ENCODE results near the gene STARD3.

The STARD3 gene

DNA sequence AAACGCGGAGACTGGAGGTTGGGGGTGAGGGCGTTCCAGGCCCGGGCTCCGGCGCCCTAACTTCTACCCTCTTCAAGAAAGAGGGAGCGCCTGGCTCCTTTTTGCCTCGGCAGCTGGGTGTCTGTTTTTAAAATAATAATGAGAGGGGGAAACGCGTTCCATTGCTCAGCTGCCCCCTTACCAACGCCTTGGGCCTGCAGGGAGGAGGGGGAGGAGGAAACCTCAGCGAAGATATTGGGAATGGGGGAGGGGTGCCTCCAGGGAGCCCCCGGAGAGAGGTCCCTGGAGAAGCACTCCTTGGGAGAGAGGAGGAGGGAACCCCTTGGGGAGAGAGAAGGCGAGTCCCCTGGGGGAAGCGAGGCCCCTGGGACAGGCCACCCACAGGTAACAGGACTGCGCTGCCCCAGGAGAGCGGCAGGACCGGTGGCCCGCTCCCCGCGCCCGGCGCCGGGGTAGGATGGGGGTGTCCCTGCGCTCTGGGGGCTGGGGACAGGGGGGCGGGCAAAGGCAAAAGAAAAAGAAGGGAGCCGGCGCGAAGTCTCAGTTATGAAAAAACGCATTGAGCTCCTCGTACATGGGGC is 31.9 kb upstream of the STARD3 start:
- Histone ChIP-seq H3K4me3 (ENCODE audit: low read length in 2 of 2) (no peak overlapping the region), H3K27ac (ENCODE audit: low read depth in 2 of 2, low read length in 2 of 2) (no peak overlapping the region), H3K9ac (ENCODE audit: low read depth in 1 of 2, low read length in 2 of 2) (no peak overlapping the region), H3K36me3 (ENCODE audit: control insufficient read depth in 2 of 2, insufficient read depth in 2 of 2, low read length in 2 of 2) (no peaks in the 10 kb centered on the region), H3K9me3 (ENCODE audit: control insufficient read depth in 2 of 2, low read length in 2 of 2) (no peaks in the 10 kb centered on the region), H3K27me3 (ENCODE audit: control insufficient read depth in 2 of 2, insufficient read depth in 2 of 2, low read length in 2 of 2) (peaks cover 67 to 83% of the 10 kb centered on the region in 2 donors), H3K4me1 (ENCODE audit: control insufficient read depth in 2 of 2, insufficient read depth in 2 of 2, low read length in 2 of 2) (peaks cover 6 to 11% of the 10 kb centered on the region in 2 donors)

- no peaks in the 10 kb centered on the region for H3K36me3 ChIP-seq (ENCODE audit: control insufficient read depth in 2 of 2, insufficient read depth in 2 of 2, low read length in 2 of 2)
- H3K27me3 ChIP-seq (ENCODE audit: control insufficient read depth in 2 of 2, insufficient read depth in 2 of 2, low read length in 2 of 2), result peaks cover 59 to 76% of the 10 kb centered on the region in 2 donors
- no peak overlapping the region for H3K9ac ChIP-seq (ENCODE audit: low read depth in 1 of 2, low read length in 2 of 2)
- no peaks in the 10 kb centered on the region for H3K9me3 ChIP-seq (ENCODE audit: control insufficient read depth in 2 of 2, low read length in 2 of 2)
- H3K4me3 ChIP-seq (ENCODE audit: low read length in 2 of 2), result no peak overlapping the region
- H3K4me1 ChIP-seq (ENCODE audit: control insufficient read depth in 2 of 2, insufficient read depth in 2 of 2, low read length in 2 of 2), result peaks cover 6 to 11% of the 10 kb centered on the region in 2 donors
- no peak overlapping the region for H3K27ac ChIP-seq (ENCODE audit: low read depth in 2 of 2, low read length in 2 of 2)
Observed at GRCh38 chr17:39605492-39606433, 31.2 kb upstream of the STARD3 start.

DNA sequence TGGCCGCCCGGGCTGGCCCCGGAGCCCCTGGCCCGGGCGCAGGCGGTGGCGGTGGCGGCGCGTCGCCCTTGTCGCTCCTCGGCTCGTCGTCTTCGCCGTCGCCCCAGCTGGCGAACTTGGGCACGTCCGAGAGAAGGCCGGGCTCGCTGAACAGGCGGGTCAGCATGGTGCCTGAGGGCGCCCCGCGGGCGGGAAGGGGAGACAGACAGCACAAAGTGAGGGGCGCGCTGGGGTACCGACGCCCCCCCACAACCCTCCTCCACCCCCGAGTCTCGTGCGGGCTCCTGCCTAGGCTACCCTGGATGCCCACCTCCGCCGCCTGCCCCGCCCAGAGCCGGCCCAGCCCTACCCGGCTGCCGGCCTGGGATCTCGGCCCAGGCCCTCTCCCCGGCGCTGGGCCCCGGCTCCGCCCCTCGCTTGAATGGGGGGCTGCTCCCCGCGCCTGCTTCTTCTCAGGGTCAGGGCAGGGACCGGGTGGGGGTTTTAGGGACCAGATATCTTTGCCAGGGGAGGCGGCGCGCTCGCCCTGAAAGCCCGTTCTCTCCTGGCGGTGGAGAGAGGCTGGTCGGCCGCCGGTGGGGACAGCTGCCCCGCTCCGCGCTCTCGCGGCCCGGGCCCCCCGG is 30.4 kb upstream of the STARD3 start:
- peaks cover 52 to 76% of the 10 kb centered on the region in 2 donors for H3K27me3 ChIP-seq (ENCODE audit: control insufficient read depth in 2 of 2, insufficient read depth in 2 of 2, low read length in 2 of 2)
- no peak overlapping the region for H3K27ac ChIP-seq (ENCODE audit: low read depth in 2 of 2, low read length in 2 of 2)

DNA sequence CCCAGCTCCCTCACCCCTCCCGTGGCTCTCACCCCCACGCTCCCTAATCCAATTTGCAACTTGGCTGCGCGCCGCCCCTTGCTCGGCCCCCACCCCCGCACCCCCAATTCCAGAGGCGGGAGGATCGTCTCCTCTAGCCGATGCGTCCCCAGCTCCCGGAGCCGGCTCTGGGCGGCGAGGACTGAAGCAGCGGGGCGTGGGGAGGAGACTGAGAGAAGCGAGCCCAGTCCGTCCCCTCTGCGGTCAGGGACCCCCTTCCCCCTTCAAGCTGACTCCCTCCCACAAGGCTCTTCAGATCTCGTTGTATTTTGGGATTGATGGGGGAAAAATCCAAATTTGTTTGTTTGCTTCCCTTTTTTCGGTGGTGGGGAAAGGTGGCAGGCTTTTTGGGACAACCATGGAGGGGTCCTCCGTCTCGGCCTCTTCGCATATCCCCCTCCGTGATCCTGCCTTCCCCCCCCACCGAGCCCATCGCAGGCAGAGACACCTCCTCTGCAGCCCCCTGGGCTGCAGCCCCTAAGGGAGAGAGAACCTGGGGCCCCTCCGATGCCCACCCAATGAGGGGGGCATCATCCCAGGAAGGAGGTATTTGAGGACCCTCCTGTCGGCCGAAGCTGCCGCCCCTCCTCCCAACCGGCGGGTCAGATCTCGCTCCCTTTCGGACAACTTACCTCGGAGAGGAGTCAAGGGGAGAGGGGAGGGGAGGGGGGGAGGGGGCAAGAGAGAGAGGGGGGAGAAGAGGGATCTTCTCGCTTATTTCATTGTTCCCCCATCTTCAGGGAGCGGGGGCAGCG is 29.7 kb upstream of the STARD3 start:
- Histone ChIP-seq H3K27me3 (ENCODE audit: control insufficient read depth in 2 of 2, insufficient read depth in 2 of 2, low read length in 2 of 2) (peaks cover 45 to 69% of the 10 kb centered on the region in 2 donors), H3K9ac (ENCODE audit: low read depth in 1 of 2, low read length in 2 of 2) (no peak overlapping the region), H3K27ac (ENCODE audit: low read depth in 2 of 2, low read length in 2 of 2) (no peak overlapping the region), H3K4me3 (ENCODE audit: low read length in 2 of 2) (no peak overlapping the region), H3K9me3 (ENCODE audit: control insufficient read depth in 2 of 2, low read length in 2 of 2) (no peaks in the 10 kb centered on the region), H3K36me3 (ENCODE audit: control insufficient read depth in 2 of 2, insufficient read depth in 2 of 2, low read length in 2 of 2) (no peaks in the 10 kb centered on the region), H3K4me1 (ENCODE audit: control insufficient read depth in 2 of 2, insufficient read depth in 2 of 2, low read length in 2 of 2) (peaks cover 6 to 11% of the 10 kb centered on the region in 2 donors)

More for the DNA sequence above, 30.4 kb upstream of the STARD3 start:
- Histone ChIP-seq H3K9ac (ENCODE audit: low read depth in 1 of 2, low read length in 2 of 2) (no peak overlapping the region), H3K36me3 (ENCODE audit: control insufficient read depth in 2 of 2, insufficient read depth in 2 of 2, low read length in 2 of 2) (no peaks in the 10 kb centered on the region), H3K4me3 (ENCODE audit: low read length in 2 of 2) (no peak overlapping the region), H3K9me3 (ENCODE audit: control insufficient read depth in 2 of 2, low read length in 2 of 2) (no peaks in the 10 kb centered on the region), H3K4me1 (ENCODE audit: control insufficient read depth in 2 of 2, insufficient read depth in 2 of 2, low read length in 2 of 2) (peaks cover 6 to 11% of the 10 kb centered on the region in 2 donors)

- H3K27ac ChIP-seq (ENCODE audit: low read depth in 2 of 2, low read length in 2 of 2), result no peak within 1 kb of the TSS
- peaks cover 6 to 11% of the 10 kb centered on the region in 2 donors for H3K4me1 ChIP-seq (ENCODE audit: control insufficient read depth in 2 of 2, insufficient read depth in 2 of 2, low read length in 2 of 2)
- no peak within 1 kb of the TSS for H3K4me3 ChIP-seq (ENCODE audit: low read length in 2 of 2)
- H3K36me3 ChIP-seq (ENCODE audit: control insufficient read depth in 2 of 2, insufficient read depth in 2 of 2, low read length in 2 of 2), result no peaks in the 10 kb centered on the region
- H3K9ac ChIP-seq (ENCODE audit: low read depth in 1 of 2, low read length in 2 of 2), result no peak within 1 kb of the TSS
- H3K27me3 ChIP-seq (ENCODE audit: control insufficient read depth in 2 of 2, insufficient read depth in 2 of 2, low read length in 2 of 2), result peaks cover 42 to 67% of the 10 kb centered on the region in 2 donors
- H3K9me3 ChIP-seq (ENCODE audit: control insufficient read depth in 2 of 2, low read length in 2 of 2), result no peaks in the 10 kb centered on the region
Observed at GRCh38 chr17:39607851-39608130, 29.2 kb upstream of the STARD3 start, which contains the start of gene NEUROD2. Gene NEUROD2 (minus strand): TSS chr17:39607920. CDS start chr17:39606599, 1,321 bp downstream.

GRCh38 chr17:39608142-39608981 is 28.6 kb upstream of the STARD3 start:
- Histone ChIP-seq H3K36me3 (ENCODE audit: control insufficient read depth in 2 of 2, insufficient read depth in 2 of 2, low read length in 2 of 2) (no peaks in the 10 kb centered on the region), H3K9me3 (ENCODE audit: control insufficient read depth in 2 of 2, low read length in 2 of 2) (no peaks in the 10 kb centered on the region), H3K4me1 (ENCODE audit: control insufficient read depth in 2 of 2, insufficient read depth in 2 of 2, low read length in 2 of 2) (peaks cover 6 to 11% of the 10 kb centered on the region in 2 donors), H3K27me3 (ENCODE audit: control insufficient read depth in 2 of 2, insufficient read depth in 2 of 2, low read length in 2 of 2) (peaks cover 42 to 65% of the 10 kb centered on the region in 2 donors), H3K9ac (ENCODE audit: low read depth in 1 of 2, low read length in 2 of 2) (no peak overlapping the region), H3K27ac (ENCODE audit: low read depth in 2 of 2, low read length in 2 of 2) (no peak overlapping the region), H3K4me3 (ENCODE audit: low read length in 2 of 2) (no peak overlapping the region)

DNA sequence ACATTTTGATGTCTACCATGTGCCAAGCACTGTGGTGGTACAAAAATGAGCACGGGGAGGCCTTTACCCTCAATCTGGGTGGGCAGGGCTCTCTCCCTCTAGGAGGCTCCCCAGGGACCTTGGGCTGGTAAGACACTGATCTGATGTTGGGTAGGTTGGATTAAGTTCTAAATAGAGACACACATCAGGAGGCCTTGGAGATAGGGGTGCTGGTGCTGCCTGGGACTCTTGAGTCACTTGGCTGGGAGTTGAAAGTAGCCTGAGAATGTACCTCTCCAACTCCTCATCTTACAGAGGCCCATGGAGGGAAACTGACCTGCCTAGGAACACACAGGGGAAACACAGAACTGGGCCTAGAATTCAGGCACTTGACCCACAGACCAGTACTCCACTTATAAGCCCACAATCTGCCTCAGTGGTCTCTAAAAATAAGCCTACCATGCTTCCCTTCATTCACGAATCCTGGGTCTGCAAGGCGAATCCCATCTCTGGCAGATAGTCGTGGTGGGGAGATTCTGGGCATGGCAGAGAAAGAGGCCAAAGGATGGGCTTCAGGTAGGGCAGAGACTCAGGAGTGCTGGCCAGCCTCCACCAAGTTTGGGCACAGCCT is 27.4 kb upstream of the STARD3 start:
- Histone ChIP-seq H3K9ac (ENCODE audit: low read depth in 1 of 2, low read length in 2 of 2) (no peak overlapping the region), H3K4me1 (ENCODE audit: control insufficient read depth in 2 of 2, insufficient read depth in 2 of 2, low read length in 2 of 2) (peaks cover 6 to 11% of the 10 kb centered on the region in 2 donors), H3K27me3 (ENCODE audit: control insufficient read depth in 2 of 2, insufficient read depth in 2 of 2, low read length in 2 of 2) (peaks cover 39 to 57% of the 10 kb centered on the region in 2 donors), H3K4me3 (ENCODE audit: low read length in 2 of 2) (no peak overlapping the region), H3K27ac (ENCODE audit: low read depth in 2 of 2, low read length in 2 of 2) (no peak overlapping the region), H3K36me3 (ENCODE audit: control insufficient read depth in 2 of 2, insufficient read depth in 2 of 2, low read length in 2 of 2) (no peaks in the 10 kb centered on the region), H3K9me3 (ENCODE audit: control insufficient read depth in 2 of 2, low read length in 2 of 2) (no peaks in the 10 kb centered on the region)

DNA sequence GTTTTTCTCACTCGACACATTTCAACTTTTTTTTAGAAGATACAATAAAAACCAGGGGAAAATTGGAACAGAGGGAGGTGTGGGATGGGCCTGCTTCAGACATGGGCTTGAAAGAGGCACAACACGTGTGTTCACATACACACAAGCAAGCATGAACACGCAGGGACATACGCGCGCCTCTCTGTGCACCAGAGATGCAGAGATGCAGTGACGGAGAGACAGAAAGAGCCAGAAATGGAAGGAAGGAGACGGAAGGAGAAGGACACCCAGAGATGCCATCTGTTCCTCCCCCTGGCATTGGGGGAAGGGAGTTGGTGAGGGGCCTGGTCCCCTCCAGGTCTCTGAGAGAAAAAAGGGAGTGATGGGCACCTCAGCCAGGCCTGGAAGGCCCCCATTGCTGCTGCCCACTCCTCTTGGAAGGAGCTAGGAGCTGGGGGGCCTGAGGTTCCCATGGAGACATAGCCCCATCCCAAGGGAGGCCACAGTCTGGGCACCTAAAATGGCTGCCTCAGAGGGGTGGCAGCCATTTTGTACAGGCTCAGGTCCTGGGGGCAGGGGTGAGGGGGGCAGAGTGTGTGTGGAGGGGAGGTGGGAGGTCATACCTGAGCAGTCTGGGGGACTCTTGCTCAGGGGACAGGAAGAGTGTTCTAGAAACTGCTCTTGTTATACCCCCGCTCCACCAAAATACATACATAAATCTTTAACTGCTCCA is 25.4 kb upstream of the STARD3 start:
- peaks cover 0 to 2% of the 10 kb centered on the region in 2 donors for H3K4me1 ChIP-seq (ENCODE audit: control insufficient read depth in 2 of 2, insufficient read depth in 2 of 2, low read length in 2 of 2)
- no peak overlapping the region for H3K9ac ChIP-seq (ENCODE audit: low read depth in 1 of 2, low read length in 2 of 2)
- peaks cover 36 to 44% of the 10 kb centered on the region in 2 donors for H3K27me3 ChIP-seq (ENCODE audit: control insufficient read depth in 2 of 2, insufficient read depth in 2 of 2, low read length in 2 of 2)
- H3K4me3 ChIP-seq (ENCODE audit: low read length in 2 of 2), result no peak overlapping the region
- H3K9me3 ChIP-seq (ENCODE audit: control insufficient read depth in 2 of 2, low read length in 2 of 2), result no peaks in the 10 kb centered on the region
- no peaks in the 10 kb centered on the region for H3K36me3 ChIP-seq (ENCODE audit: control insufficient read depth in 2 of 2, insufficient read depth in 2 of 2, low read length in 2 of 2)
- no peak overlapping the region for H3K27ac ChIP-seq (ENCODE audit: low read depth in 2 of 2, low read length in 2 of 2)

Measured in mucosa of rectum (tissue), 2 donors.